ENCODE measurements around the gene CTDSP1. TPM values are rescaled to one million over a fixed set of nuclear protein-coding genes. Genes with fewer than 3 reads are reported as not detected.

Gene CTDSP1
- total RNA-seq, 1 experiment from 2014 or later = 25.4 TPM

- TF ChIP-seq ZNF671 (CRISPR knock-in tag; IDR thresholded peaks at IDR 0.05) (no peak), SP1 (CRISPR knock-in tag; conservative IDR thresholded peaks at IDR 0.05) (no peak), ZNF425 (CRISPR knock-in tag; conservative IDR thresholded peaks at IDR 0.05) (no peak), NR3C1 (CRISPR knock-in tag; conservative IDR thresholded peaks at IDR 0.05; ENCODE audit: low read depth) (no peak), ERG (CRISPR knock-in tag; IDR thresholded peaks at IDR 0.05) (no peak)
Observed at GRCh38 chr2:218382785-218383184, 16.9 kb upstream of the CTDSP1 start (continued).

DNA sequence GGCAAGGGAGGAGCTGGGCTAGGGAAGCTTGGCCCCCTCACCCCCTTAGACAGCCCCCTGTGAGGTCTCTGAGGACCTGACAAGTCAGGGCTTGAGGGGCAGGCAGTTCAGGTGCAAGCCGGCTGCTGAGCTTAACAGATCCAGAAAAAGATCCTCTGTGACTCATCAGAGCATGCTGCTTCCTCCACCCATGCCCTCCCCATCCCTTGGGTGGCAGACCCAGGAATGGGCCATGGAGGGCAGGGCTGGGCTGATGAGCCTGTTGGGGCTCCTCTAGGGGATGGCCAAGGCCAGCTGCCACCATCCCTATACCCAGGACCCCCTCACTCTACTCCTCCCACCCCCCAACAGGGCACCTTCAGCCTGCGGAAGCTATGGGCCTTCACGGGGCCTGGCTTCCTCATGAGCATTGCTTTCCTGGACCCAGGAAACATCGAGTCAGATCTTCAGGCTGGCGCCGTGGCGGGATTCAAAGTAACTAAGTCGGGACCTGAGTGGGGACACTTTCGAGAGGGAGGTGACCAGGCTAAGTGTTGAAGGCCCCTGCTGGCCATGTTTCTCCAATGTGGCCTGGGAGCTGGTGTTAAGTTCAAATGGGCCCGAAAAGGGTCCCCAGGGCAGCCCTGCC, 15.7 kb upstream of the CTDSP1 start:
- peaks cover 29% of the 10 kb centered on the region for H3K27me3 Mint-ChIP-seq (ENCODE audit: low read depth)
- H3K27ac Mint-ChIP-seq = no peak overlapping the region
- ATAC-seq = no peak
- TF ChIP-seq, protein P1, sequence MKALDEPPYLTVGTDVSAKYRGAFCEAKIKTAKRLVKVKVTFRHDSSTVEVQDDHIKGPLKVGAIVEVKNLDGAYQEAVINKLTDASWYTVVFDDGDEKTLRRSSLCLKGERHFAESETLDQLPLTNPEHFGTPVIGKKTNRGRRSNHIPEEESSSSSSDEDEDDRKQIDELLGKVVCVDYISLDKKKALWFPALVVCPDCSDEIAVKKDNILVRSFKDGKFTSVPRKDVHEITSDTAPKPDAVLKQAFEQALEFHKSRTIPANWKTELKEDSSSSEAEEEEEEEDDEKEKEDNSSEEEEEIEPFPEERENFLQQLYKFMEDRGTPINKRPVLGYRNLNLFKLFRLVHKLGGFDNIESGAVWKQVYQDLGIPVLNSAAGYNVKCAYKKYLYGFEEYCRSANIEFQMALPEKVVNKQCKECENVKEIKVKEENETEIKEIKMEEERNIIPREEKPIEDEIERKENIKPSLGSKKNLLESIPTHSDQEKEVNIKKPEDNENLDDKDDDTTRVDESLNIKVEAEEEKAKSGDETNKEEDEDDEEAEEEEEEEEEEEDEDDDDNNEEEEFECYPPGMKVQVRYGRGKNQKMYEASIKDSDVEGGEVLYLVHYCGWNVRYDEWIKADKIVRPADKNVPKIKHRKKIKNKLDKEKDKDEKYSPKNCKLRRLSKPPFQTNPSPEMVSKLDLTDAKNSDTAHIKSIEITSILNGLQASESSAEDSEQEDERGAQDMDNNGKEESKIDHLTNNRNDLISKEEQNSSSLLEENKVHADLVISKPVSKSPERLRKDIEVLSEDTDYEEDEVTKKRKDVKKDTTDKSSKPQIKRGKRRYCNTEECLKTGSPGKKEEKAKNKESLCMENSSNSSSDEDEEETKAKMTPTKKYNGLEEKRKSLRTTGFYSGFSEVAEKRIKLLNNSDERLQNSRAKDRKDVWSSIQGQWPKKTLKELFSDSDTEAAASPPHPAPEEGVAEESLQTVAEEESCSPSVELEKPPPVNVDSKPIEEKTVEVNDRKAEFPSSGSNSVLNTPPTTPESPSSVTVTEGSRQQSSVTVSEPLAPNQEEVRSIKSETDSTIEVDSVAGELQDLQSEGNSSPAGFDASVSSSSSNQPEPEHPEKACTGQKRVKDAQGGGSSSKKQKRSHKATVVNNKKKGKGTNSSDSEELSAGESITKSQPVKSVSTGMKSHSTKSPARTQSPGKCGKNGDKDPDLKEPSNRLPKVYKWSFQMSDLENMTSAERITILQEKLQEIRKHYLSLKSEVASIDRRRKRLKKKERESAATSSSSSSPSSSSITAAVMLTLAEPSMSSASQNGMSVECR (CRISPR knock-in tag; IDR thresholded peaks at IDR 0.05; ENCODE audit: borderline replicate concordance) = no peak
- TF ChIP-seq E2F1 (CRISPR knock-in tag; IDR thresholded peaks at IDR 0.05) (no peak), ATF1 (CRISPR knock-in tag; IDR thresholded peaks at IDR 0.05) (no peak), ZNF671 (CRISPR knock-in tag; IDR thresholded peaks at IDR 0.05) (no peak), CBFB (CRISPR knock-in tag; IDR thresholded peaks at IDR 0.05; ENCODE audit: low read depth) (no peak), ZNF232 (CRISPR knock-in tag; IDR thresholded peaks at IDR 0.05) (no peak), TEAD1 (CRISPR knock-in tag; IDR thresholded peaks at IDR 0.05) (no peak)
- DNase-seq (ENCODE audit: low spot score) = no peak
- H3K36me3 Mint-ChIP-seq = no peaks in the 10 kb centered on the region
- H3K4me3 Mint-ChIP-seq = no peak overlapping the region
- H3K4me1 Mint-ChIP-seq = peaks cover 10% of the 10 kb centered on the region
- CTCF ChIA-PET = interaction anchor here (0.6 to 1.2 kb wide), 3 partner anchors 12 to 92 kb away, joined by 3 to 6 read pairs (median 3); partner anchors contain the start of gene CATIP
- POLR2A ChIA-PET = no interaction called here
- no peaks in the 10 kb centered on the region for H3K9me3 Mint-ChIP-seq

DNA sequence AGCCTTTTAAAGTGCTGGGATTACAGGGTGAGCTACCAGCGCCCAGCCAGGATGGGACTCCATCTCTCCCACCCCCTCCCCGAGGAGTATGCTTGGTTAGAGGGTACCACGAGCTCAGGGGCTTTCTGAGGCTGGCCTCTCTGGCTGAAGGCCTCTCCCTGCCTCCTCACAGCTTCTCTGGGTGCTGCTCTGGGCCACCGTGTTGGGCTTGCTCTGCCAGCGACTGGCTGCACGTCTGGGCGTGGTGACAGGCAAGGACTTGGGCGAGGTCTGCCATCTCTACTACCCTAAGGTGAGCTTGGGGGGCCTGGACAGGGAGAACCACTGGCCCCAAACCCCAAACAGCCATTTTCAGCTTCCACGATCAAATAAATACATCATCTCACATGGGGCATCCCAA, 14.7 kb upstream of the CTDSP1 start:
- peaks cover 10% of the 10 kb centered on the region for H3K4me1 Mint-ChIP-seq
- CTCF ChIA-PET = interaction anchor here (1.2 kb wide), 1 partner anchor 28 kb away, joined by 6 read pairs; the partner anchor contains the start of gene CATIP
- DNase-seq (ENCODE audit: low spot score) = no peak
- H3K27me3 Mint-ChIP-seq (ENCODE audit: low read depth) = peaks cover 29% of the 10 kb centered on the region
- no peak overlapping the region for H3K27ac Mint-ChIP-seq
- H3K4me3 Mint-ChIP-seq = no peak overlapping the region
- H3K9me3 Mint-ChIP-seq = no peaks in the 10 kb centered on the region
- H3K36me3 Mint-ChIP-seq = no peaks in the 10 kb centered on the region
- POLR2A ChIA-PET = no interaction called here
- ATAC-seq = no peak
- TF ChIP-seq AR (CRISPR knock-in tag; IDR thresholded peaks at IDR 0.05) (no peak), PRRX2 (CRISPR knock-in tag; IDR thresholded peaks at IDR 0.05) (no peak), SP1 (CRISPR knock-in tag; conservative IDR thresholded peaks at IDR 0.05) (no peak), RELA (CRISPR knock-in tag; IDR thresholded peaks at IDR 0.05; ENCODE audit: borderline replicate concordance) (no peak)
- TF ChIP-seq, protein P2, sequence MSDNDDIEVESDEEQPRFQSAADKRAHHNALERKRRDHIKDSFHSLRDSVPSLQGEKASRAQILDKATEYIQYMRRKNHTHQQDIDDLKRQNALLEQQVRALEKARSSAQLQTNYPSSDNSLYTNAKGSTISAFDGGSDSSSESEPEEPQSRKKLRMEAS (CRISPR knock-in tag; IDR thresholded peaks at IDR 0.05) = no peak
- TF ChIP-seq, protein P3, sequence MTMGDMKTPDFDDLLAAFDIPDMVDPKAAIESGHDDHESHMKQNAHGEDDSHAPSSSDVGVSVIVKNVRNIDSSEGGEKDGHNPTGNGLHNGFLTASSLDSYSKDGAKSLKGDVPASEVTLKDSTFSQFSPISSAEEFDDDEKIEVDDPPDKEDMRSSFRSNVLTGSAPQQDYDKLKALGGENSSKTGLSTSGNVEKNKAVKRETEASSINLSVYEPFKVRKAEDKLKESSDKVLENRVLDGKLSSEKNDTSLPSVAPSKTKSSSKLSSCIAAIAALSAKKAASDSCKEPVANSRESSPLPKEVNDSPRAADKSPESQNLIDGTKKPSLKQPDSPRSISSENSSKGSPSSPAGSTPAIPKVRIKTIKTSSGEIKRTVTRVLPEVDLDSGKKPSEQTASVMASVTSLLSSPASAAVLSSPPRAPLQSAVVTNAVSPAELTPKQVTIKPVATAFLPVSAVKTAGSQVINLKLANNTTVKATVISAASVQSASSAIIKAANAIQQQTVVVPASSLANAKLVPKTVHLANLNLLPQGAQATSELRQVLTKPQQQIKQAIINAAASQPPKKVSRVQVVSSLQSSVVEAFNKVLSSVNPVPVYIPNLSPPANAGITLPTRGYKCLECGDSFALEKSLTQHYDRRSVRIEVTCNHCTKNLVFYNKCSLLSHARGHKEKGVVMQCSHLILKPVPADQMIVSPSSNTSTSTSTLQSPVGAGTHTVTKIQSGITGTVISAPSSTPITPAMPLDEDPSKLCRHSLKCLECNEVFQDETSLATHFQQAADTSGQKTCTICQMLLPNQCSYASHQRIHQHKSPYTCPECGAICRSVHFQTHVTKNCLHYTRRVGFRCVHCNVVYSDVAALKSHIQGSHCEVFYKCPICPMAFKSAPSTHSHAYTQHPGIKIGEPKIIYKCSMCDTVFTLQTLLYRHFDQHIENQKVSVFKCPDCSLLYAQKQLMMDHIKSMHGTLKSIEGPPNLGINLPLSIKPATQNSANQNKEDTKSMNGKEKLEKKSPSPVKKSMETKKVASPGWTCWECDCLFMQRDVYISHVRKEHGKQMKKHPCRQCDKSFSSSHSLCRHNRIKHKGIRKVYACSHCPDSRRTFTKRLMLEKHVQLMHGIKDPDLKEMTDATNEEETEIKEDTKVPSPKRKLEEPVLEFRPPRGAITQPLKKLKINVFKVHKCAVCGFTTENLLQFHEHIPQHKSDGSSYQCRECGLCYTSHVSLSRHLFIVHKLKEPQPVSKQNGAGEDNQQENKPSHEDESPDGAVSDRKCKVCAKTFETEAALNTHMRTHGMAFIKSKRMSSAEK (CRISPR knock-in tag; IDR thresholded peaks at IDR 0.05; ENCODE audit: borderline replicate concordance) = no peak

Measured in WTC11 (cell line).